Smooth muscle cell (in vitro differentiated cells): ENCODE data around the gene CD72. TPM values are rescaled to one million over a fixed set of nuclear protein-coding genes. Genes with fewer than 3 reads are reported as not detected.

ENCODE experiments used
- DNase-seq: peaks from one replicate; lab custom pipeline; 2025; ENCODE audit not compliant: unreplicated experiment; lab: John Stamatoyannopoulos, UW
- H2AFZ ChIP-seq: fragments of 200-600 bp; sonication (generic); 2 replicates; pipeline ENCODE4 v1.6.0; 2016; ENCODE audit warnings: antibody characterized with exemption, low read depth, mild to moderate bottlenecking
- H3F3A ChIP-seq: fragments of 200-600 bp; sonication (generic); 2 replicates; pipeline ENCODE4 v1.6.0; 2017; ENCODE audit warnings: antibody characterized with exemption, low read depth
- H3K27ac ChIP-seq: fragments of 200-600 bp; sonication (generic); 2 replicates; pipeline ENCODE4 v1.5.1; 2016; ENCODE audit warnings: low read depth, mild to moderate bottlenecking
- H3K27me3 ChIP-seq: fragments of 200-600 bp; sonication (generic); 2 replicates; pipeline ENCODE4 v1.6.1; 2016; ENCODE audit warnings: low read depth, mild to moderate bottlenecking
- H3K36me3 ChIP-seq: fragments of 200-600 bp; sonication (generic); 2 replicates; pipeline ENCODE4 v1.5.1; 2016; ENCODE audit warnings: low read depth
- H3K4me1 ChIP-seq: fragments of 200-600 bp; sonication (generic); 2 replicates; pipeline ENCODE4 v1.5.1; 2016; ENCODE audit warnings: low read depth
- H3K4me2 ChIP-seq: fragments of 200-600 bp; sonication (generic); 2 replicates; pipeline ENCODE4 v1.6.0; 2016; ENCODE audit warnings: mild to moderate bottlenecking
- H3K4me3 ChIP-seq: fragments of 200-600 bp; sonication (generic); 2 replicates; pipeline ENCODE4 v1.5.1; 2016; ENCODE audit warnings: mild to moderate bottlenecking
- H3K79me2 ChIP-seq: fragments of 200-600 bp; sonication (generic); 2 replicates; pipeline ENCODE4 v1.6.0; 2016; ENCODE audit warnings: low read depth, mild to moderate bottlenecking
- H3K9ac ChIP-seq: fragments of 200-600 bp; sonication (generic); 2 replicates; pipeline ENCODE4 v1.6.0; 2016; ENCODE audit warnings: low read depth
- H3K9me3 ChIP-seq: fragments of 200-600 bp; sonication (generic); replicated peaks from 2 replicates; pipeline ENCODE4 v1.5.1; 2016; ENCODE audit warnings: low read depth
- H4K20me1 ChIP-seq: fragments of 200-600 bp; sonication (generic); 2 replicates; pipeline ENCODE4 v1.6.0; 2016; ENCODE audit warnings: low read depth
- WGBS: methylation state at CpG from one replicate; pipeline ENCODE4 v1.1.7; 2016; ENCODE audit warnings: low lambda C conversion rate; 5-methylcytosine and 5-hydroxymethylcytosine counted together
- polyA plus RNA-seq: library from polyadenylated mRNA; unstranded; fragments of >200 nt; fragmentation: Nextera tagmentation; extraction: Ambion mirVana; gene quantifications from 2 replicates; pipeline ENCODE4 v1.2.1, GENCODE V29; 2016
- total RNA-seq: library from RNA; depleted of rRNA; stranded (reverse); fragments of >200 nt; gene quantifications from 2 replicates; pipeline ENCODE4 v1.2.3, GENCODE V29; 2014
- TF ChIP-seq, protein P1 (sequence below): fragments of 200-600 bp; sonication (generic); IDR thresholded peaks from 2 replicates; pipeline ENCODE4 v1.5.1; 2017; ENCODE audit warnings: borderline replicate concordance, mild to moderate bottlenecking, antibody characterized with exemption; ENCODE audit not compliant: insufficient read depth, poor library complexity, severe bottlenecking

The CD72 gene
- total and polyA plus RNA-seq, 2 experiments from 2014 or later = 0.45 to 2.9 TPM

DNA sequence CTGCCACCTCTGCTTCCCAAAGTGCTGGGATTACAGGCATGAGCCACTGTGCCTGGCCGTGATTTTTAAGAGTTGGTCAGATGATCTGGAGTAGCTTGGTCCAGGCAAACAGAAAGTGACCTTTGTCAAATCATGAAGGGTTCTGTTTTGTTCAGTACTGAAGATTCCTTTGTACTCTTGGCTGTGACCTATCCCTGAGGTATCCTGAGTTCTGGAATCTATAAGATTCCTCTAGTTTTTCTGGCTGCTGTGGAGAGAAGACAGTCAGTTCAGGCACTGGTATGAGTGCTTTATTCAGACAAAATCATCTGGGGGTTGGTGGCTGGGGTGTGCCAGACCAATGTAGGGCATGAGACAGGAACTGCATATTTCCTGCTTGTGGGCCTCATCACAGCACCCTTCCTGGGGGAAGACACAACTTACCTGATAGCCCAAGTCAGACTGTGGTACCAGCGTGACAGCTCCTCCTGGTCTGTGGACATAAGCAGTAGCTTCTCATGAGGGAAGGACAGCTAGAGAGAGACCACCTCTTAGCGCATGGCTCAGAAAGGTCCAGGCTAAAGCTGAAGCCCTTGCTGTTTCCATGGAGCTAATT lies 43.6 kb upstream of the CD72 start:
- no peaks in the 10 kb centered on the region for H3K9me3 ChIP-seq
- no peak overlapping the region for H3K4me3 ChIP-seq
- no peak overlapping the region for H3K9ac ChIP-seq
- H3K27me3 ChIP-seq = no peaks in the 10 kb centered on the region
- TF ChIP-seq, protein P1, sequence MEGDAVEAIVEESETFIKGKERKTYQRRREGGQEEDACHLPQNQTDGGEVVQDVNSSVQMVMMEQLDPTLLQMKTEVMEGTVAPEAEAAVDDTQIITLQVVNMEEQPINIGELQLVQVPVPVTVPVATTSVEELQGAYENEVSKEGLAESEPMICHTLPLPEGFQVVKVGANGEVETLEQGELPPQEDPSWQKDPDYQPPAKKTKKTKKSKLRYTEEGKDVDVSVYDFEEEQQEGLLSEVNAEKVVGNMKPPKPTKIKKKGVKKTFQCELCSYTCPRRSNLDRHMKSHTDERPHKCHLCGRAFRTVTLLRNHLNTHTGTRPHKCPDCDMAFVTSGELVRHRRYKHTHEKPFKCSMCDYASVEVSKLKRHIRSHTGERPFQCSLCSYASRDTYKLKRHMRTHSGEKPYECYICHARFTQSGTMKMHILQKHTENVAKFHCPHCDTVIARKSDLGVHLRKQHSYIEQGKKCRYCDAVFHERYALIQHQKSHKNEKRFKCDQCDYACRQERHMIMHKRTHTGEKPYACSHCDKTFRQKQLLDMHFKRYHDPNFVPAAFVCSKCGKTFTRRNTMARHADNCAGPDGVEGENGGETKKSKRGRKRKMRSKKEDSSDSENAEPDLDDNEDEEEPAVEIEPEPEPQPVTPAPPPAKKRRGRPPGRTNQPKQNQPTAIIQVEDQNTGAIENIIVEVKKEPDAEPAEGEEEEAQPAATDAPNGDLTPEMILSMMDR = no peak
- H3K4me1 ChIP-seq = peaks cover 15% of the 10 kb centered on the region
- no peak overlapping the region for H2AFZ ChIP-seq
- H3F3A ChIP-seq = no peaks in the 10 kb centered on the region
- H3K27ac ChIP-seq = peak overlapping the region; percentile 29
- H4K20me1 ChIP-seq = no peaks in the 10 kb centered on the region
- WGBS = 73% methylated on average over 3 of the region's 3 CpGs
- H3K36me3 ChIP-seq = no peaks in the 10 kb centered on the region
- no peak for DNase-seq
- H3K4me2 ChIP-seq = no peak overlapping the region
- H3K79me2 ChIP-seq = peaks cover 5% of the 10 kb centered on the region

DNA sequence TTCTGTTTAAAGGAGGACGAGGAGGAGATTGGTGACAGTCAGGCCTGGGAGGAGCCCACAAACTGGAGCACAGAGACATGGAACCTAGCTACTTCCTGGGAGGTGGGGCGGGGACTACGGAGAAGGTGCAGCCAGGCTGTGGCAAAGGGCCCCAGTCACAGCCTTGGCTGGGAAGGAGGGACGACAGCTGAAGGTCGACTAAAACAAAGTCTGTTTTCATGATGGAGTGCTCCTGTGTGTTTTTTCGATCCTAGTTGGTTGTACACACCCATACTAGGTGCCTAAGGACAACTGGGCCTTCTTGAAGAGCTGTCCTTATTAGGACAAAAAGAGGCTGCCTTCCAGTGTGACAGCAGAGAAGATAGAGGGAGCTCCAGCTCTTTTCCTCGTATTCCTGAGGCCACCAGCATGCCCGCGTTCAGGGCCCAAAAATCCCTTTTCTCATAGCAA lies 42.8 kb upstream of the CD72 start:
- no peaks in the 10 kb centered on the region for H3F3A ChIP-seq
- TF ChIP-seq, protein P1 = peak; percentile 19
- H3K27me3 ChIP-seq = no peaks in the 10 kb centered on the region
- no peaks in the 10 kb centered on the region for H3K36me3 ChIP-seq
- no peaks in the 10 kb centered on the region for H4K20me1 ChIP-seq
- no peak overlapping the region for H3K4me3 ChIP-seq
- no peaks in the 10 kb centered on the region for H3K9me3 ChIP-seq
- peaks cover 5% of the 10 kb centered on the region for H3K79me2 ChIP-seq
- peak overlapping the region; percentile 29 for H3K27ac ChIP-seq
- H3K4me1 ChIP-seq = peaks cover 15% of the 10 kb centered on the region
- WGBS = 61% methylated on average over 9 of the region's 9 CpGs
- peak overlapping the region; percentile 35 for H3K4me2 ChIP-seq
- no peak for DNase-seq
- H2AFZ ChIP-seq = no peak overlapping the region
- no peak overlapping the region for H3K9ac ChIP-seq

DNA sequence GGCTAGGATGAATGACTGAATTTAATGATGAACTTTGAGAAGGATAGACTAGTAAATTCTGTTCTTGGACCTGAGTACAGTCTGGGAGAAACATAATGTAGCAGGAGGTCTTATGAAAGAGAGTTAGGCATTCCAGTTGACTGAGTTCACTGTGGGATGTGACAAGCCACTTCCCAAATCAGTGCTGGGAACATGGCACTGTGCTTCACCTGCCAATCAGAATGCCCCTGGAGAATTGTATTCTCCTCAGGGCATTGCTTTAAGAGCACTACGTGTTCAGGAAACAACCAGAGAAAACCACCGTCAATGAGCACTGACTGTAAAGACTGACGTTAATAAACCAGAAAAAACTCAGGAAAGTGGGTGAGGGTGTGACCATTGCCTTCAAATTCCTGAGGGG lies 41.1 kb upstream of the CD72 start:
- peaks cover 12% of the 10 kb centered on the region for H3K4me1 ChIP-seq
- peak overlapping the region; percentile 99 for H3K9ac ChIP-seq
- no peaks in the 10 kb centered on the region for H3K9me3 ChIP-seq
- TF ChIP-seq, protein P1 = no peak
- H3K79me2 ChIP-seq = peaks cover 5% of the 10 kb centered on the region
- no peak for DNase-seq
- 65% methylated on average over 3 of the region's 3 CpGs for WGBS
- H3K4me3 ChIP-seq = peak overlapping the region; percentile 82
- no peak overlapping the region for H2AFZ ChIP-seq
- no peaks in the 10 kb centered on the region for H3K27me3 ChIP-seq
- no peaks in the 10 kb centered on the region for H3K36me3 ChIP-seq
- peak overlapping the region; percentile 98 for H3K27ac ChIP-seq
- peak overlapping the region; percentile 91 for H3K4me2 ChIP-seq
- H4K20me1 ChIP-seq = no peaks in the 10 kb centered on the region
- H3F3A ChIP-seq = no peaks in the 10 kb centered on the region

DNA sequence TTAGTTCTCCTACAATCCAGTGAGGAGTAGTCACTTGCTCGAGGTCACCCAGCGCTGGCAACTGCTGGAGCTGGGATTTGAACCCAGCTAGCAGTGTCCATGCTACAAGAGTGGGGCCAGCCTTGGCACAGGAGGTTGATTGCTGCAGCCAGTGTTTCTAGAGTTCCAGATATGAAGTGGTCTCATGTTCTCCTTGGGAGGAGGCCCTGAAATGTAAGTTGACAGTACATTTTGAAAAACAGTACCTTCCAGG lies 40.7 kb upstream of the CD72 start:
- Histone ChIP-seq H3K4me1 (peaks cover 7% of the 10 kb centered on the region), H3K4me2 (peak overlapping the region; percentile 91), H3K9ac (peak overlapping the region; percentile 99), H3K9me3 (no peaks in the 10 kb centered on the region), H3K36me3 (no peaks in the 10 kb centered on the region), H3K79me2 (peaks cover 5% of the 10 kb centered on the region), H2AFZ (peak overlapping the region; percentile 60), H3F3A (no peaks in the 10 kb centered on the region), H4K20me1 (no peaks in the 10 kb centered on the region), H3K27me3 (no peaks in the 10 kb centered on the region), H3K4me3 (peak overlapping the region; percentile 82), H3K27ac (peak overlapping the region; percentile 98)
- DNase-seq = no peak
- TF ChIP-seq, protein P1 = no peak
- WGBS = 2% methylated on average over 2 of the region's 2 CpGs
